GM13976 (cell line): ENCODE measurements around the gene RBM8A.

Source experiments
- DNase-seq: peaks from one replicate; pipeline ENCODE4 v3.0.0; 2012; ENCODE audit warnings: low spot score
- in situ Hi-C: fragments of 300-500 bp; cut with MboI; formaldehyde crosslinking; loops from one replicate; pipeline ENCODE4 v1.12.0; 2022; ENCODE audit warnings: low sequenced_read_pairs, mixed read lengths, inconsistent platforms; ENCODE audit not compliant: unreplicated experiment
- TF ChIP-seq, protein P1 (sequence below): IDR thresholded peaks from 2 replicates; pipeline ENCODE4 v1.5.1; 2012; ENCODE audit warnings: borderline replicate concordance, mild to moderate bottlenecking; ENCODE audit not compliant: insufficient read depth; ENCODE audit errors: extremely low read depth, missing control alignments, control extremely low read depth

RBM8A gene

DNA sequence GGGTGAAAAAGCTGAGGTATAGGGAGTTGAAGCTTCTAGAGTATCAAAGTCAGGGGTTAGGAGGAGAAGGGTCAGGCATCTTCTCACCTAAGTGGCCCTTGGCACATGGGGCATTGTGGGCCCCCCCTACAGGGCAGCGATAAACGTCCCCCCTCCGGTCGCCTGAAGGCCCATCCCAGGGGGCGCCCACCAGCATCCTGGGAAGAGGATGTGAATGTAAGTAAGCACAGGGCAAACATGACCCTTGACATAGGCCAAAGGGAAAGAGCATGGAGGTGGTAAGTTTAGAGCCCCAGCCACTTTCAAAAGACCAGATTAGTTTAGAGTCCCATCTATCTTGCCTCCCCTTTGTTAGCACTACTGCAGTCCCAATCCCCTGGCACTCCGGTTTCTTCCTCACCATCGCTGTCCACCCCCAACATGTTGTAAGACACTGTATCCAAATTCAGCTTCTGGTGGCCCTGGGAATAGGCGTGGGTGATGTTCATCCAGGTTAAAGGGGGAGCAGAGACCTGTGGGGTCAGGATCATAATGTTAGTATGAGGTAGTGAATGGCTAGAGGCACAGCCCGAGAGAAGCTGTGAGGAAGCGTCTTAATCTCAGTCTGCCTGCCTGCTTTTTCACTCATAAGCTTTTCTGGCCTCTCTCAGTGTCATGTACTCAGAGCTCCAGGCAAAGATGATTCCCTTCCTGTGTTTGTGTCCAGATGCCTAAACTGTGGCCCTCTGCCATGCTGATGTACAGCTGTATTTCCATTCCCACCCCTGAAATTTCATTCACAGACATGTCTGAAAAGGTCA lies 20.1 kb downstream of the RBM8A start:
- no peak for DNase-seq
- in situ Hi-C loops = no loop called here
- TF ChIP-seq, protein P1, sequence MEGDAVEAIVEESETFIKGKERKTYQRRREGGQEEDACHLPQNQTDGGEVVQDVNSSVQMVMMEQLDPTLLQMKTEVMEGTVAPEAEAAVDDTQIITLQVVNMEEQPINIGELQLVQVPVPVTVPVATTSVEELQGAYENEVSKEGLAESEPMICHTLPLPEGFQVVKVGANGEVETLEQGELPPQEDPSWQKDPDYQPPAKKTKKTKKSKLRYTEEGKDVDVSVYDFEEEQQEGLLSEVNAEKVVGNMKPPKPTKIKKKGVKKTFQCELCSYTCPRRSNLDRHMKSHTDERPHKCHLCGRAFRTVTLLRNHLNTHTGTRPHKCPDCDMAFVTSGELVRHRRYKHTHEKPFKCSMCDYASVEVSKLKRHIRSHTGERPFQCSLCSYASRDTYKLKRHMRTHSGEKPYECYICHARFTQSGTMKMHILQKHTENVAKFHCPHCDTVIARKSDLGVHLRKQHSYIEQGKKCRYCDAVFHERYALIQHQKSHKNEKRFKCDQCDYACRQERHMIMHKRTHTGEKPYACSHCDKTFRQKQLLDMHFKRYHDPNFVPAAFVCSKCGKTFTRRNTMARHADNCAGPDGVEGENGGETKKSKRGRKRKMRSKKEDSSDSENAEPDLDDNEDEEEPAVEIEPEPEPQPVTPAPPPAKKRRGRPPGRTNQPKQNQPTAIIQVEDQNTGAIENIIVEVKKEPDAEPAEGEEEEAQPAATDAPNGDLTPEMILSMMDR = no peak

DNA sequence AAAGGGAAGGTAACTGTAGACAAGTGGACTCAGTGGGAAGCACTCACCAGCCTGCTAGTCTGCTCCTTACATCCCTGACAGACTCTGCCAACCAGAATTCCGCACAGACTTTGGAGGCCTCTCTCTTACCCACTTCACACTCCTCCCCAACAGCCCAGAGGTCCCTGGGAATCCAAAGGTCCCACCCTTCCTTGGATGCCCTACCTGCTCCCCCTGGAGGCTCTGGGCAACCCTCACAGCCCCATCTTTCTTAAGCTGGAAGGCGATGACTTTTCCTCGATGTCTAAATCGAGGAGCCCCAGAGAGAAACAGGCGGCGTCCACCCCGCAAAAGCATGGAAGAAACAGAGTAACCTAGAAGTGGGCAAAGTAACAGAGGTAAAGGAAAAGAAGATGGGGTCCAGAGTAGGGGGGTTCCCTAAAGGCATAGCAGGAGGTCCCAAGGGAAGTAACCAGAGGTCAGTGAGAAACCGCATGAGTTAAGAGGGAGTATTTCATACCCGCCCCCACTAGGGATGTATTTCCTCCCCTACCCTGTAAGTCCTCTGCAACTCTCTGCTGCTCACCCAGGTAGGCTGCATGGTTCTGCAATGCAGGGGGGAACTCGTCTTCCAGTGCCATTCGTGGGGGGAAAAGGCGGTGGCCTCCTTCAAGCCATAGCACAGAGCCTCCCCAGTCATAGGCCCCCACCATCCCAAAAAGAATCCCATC lies 25.8 kb downstream of the RBM8A start:
- DNase-seq = no peak
- in situ Hi-C loops = no loop called here
- TF ChIP-seq, protein P1 = no peak

DNA sequence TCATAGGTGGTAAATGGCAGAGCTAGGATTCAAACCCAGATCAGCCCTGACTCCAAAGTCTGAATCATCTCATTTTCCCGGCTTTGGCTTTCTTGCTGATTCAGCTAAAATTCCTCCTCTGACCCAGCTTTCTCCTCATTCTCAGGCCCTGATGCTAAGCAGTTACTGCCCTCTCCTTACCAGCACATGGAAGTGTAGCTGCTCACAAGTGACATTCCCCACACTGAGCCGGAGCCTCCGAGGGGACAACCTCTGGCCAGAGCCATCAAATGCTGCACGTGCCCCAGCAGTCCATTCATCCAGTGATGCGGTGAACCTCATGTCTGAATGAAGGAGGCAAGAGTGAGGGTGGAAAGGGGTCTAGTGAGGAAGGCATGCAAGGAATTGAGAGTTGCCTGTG lies 28.5 kb downstream of the RBM8A start:
- in situ Hi-C loops = loop anchor here (10.0 kb wide), 1 partner anchor 106 kb away; no protein-coding TSS in a partner anchor
- no peak for DNase-seq
- TF ChIP-seq, protein P1 = no peak

DNA sequence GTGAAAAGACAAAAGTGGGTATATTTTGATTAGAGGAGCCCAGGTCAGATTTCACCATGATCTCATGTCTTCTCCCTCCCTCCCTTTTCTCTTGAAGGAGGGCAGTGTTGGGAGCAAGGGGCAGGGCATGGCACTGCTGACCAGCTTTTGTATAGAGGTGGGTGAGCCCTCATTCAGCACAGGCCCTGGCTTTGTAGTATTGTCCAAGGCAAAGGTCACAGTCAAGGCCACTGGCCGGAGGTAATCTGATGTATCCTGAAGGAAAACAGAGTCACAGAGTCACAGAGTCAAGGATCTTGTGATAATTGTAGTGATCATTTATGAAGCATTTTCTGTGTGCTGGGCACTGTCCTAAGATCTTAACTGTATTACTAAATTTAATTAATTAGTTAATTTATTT lies 29.3 kb downstream of the RBM8A start:
- in situ Hi-C loops = loop anchor here (10.0 kb wide), 1 partner anchor 107 kb away; no protein-coding TSS in a partner anchor
- no peak for DNase-seq
- TF ChIP-seq, protein P1 = no peak

DNA sequence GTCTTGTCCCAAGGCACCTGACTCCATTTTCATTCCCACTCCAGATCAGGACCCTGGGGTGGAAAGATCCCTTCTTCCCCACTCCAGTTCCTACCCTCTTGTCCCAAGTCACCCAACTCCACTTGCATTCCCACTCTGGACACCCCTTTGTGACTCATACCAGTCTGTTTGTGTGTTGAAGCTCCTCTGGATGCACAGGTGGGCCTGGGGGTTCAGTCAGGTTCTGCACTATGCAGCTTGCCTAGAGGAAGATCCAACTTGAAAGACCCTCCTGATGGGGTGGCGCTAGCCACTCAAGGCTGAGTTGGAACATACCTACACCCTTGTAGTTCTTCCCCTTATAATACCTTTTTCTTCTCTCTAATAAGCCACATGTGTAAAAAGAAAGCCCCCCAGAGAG lies 31.8 kb downstream of the RBM8A start:
- no peak for DNase-seq
- in situ Hi-C loops = loop anchor here (10.0 kb wide), 1 partner anchor 109 kb away; no protein-coding TSS in a partner anchor

More for the DNA sequence above, 31.8 kb downstream of the RBM8A start:
- TF ChIP-seq, protein P1 = no peak
